ENCODE measurements around the gene C4BPA. TPM values are rescaled to one million over a fixed set of nuclear protein-coding genes. Genes with fewer than 3 reads are reported as not detected.

Gene C4BPA
- total RNA-seq, 1 donor from 2014 or later = not detected

GRCh38 chr1:207112616-207113296 is 8.7 kb downstream of the C4BPA start:
- intact Hi-C loops (cut with micrococcal nuclease) = no loop called here

DNA sequence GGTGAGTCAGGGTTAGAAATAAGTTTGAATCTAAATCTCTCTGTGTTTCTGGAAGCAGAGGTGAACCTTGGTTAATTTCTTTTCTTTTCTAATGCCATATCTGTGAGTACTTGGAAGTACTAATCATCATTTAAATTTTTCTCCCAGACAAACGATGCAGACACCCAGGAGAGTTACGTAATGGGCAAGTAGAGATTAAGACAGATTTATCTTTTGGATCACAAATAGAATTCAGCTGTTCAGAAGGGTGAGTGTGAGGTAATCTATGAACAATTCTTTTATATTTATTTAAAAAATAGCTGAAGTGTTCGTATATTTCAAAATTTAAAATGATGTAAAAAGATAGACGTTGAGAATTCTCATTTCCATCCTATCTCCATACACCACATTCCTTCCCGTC is 11.2 kb downstream of the C4BPA start:
- intact Hi-C loops (cut with micrococcal nuclease) = no loop called here

DNA sequence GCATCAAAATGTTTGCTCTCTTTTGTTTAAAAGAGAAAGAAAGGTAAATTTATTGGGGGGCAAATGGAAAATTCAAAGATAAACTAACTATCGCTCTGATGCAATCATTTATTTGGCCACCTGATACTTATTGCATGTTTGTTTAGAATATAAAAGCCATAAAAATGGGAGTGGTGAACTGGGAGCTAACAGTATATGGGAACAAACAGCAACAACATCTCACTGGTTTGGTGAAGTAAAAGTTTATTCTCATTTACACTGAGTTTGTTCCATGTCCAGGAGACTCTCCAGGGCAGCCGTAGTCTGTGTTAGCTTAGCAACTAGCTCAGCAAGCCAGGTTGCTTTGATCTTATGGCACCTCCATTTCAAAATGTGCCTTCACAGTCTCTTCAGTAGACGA is 20.4 kb downstream of the C4BPA start:
- intact Hi-C loops (cut with micrococcal nuclease) = no loop called here

DNA sequence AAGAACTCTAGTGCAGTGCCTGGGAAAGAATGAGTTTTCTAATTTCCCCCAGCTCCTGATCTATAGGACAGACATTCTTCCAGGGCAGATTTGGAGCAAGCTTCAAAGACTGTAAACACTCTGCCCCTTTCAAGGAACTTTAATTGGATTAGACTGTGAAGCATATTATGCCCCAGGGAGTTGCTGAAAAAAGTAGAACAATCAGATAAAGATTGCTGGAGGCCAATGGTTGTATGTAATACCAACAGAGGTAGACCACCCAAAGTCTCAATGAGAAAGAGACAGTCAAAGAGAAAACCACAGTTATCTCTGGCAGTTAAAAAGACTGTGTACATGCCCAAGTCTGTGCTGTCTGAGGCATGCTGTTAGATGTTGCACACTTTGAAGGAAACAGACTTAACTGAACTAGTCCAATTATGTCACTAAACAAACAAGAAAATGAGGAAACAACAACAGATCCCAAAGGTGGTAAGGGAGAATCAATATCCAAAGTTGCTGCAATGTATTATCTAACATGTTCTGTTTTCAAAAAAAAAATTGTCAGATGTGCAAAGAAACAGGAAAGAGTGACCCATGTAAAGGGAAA is 24.4 kb downstream of the C4BPA start:
- intact Hi-C loops (cut with micrococcal nuclease) = no loop called here

DNA sequence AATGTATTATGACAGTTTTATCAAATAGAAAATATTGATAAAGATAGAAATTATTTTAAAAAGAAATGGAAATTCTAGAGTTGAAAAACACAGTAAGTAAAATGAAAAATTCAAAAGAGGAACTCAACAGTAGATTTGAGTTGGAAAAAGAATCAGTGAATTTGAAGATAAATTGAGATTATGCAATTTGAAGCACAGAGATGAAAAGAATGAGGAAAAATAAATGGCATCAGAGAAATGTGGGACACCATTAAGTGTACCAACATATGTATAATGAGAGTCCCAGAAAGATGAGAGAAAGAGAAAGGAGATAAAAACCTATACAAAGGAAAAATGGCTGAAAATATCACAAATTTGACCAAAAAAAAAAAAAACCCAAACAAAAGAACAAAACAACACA is 25.0 kb downstream of the C4BPA start:
- intact Hi-C loops (cut with micrococcal nuclease) = no loop called here

DNA sequence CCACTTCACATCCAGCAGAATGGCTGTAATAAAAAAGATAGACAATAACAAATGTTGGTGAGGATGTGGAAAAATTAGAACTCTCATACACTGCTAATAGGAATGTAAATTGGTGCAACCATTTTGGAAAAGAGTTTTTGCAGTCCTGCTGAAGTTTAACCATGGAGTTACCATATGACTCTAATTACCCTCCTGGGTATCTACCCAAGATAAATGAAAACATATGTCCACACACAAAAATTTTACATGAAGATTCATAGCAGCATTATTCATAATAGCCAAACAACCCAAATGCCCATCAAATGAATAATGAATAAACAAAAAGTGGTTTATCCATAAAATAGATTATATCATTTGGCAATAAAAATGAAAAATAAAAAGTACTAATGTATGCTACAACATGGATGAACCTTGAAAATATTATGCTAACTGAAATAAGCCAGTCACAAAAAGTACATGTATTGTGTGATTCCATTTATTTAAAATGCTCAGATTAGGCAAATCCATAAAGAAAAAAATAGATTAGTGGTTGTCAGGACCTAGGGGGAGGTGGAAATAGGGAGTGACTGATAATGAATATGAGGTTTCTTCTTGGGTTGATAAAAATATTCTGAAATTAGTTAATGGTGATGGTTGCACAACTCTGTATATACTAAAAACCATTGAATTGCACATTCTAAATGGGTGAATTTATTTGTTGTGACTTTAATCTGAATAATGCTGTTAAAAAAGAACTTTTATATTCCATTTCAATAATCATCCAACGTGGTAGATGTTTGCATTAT is 26.4 kb downstream of the C4BPA start:
- intact Hi-C loops (cut with micrococcal nuclease) = no loop called here

- intact Hi-C loops (cut with micrococcal nuclease) = no loop called here
Observed at GRCh38 chr1:207131163-207131562, 27.1 kb downstream of the C4BPA start.

- intact Hi-C loops (cut with micrococcal nuclease) = no loop called here
Observed at GRCh38 chr1:207134581-207134980, 30.5 kb downstream of the C4BPA start.

DNA sequence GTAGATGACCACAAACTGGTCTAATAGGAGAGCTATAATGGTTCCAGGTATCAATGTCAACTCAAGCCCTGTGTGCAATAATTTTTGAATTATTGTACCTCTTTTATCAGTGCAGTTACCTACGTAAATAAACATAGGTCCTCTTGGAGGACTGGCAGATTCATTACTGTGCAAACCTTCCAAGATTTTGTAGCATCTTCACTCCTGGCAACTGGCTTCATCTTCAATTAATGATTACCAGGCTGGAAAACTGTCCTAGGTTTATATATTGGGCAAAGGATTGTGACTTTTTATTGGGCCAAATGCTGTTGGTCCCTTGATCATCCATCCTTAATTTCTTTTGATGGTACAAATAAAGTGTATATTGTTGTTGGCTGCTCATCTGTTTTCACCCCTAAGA is 35.6 kb downstream of the C4BPA start:
- intact Hi-C loops (cut with micrococcal nuclease) = no loop called here

- intact Hi-C loops (cut with micrococcal nuclease) = no loop called here
Observed at GRCh38 chr1:207140536-207140935, 36.5 kb downstream of the C4BPA start.

DNA sequence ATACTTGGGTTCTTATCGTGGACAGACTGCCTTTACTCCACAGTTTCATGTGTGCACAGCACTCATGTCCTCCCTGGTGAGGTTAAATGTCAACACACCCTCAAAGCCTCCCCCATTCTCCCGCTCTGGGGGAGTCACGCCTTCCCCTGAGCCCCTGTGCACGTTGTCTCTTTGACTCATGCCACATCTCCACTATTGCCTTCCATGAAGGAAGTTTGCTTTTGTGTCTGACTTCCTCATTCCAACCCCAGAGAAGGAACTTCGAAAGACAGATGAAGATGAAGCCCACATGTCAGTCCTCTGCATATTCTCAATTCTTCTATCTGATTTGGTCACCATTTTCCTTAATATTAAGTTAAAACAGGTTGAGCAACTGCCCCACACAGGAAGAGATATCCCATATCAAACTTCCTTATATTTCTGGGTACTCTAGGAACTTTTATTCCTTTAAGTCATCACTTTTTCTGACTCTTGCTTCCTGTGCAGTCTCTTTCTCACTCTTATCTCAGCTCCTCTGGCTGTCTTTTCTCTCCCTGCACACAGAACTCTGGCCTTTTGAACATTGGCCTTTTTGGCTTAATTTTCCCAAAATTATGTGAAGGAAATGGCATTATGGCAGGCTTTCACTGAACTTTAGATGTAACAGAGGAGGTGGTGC is 41.5 kb downstream of the C4BPA start:
- intact Hi-C loops (cut with micrococcal nuclease) = no loop called here

GRCh38 chr1:207151920-207152319 is 47.9 kb downstream of the C4BPA start:
- intact Hi-C loops (cut with micrococcal nuclease) = no loop called here

- intact Hi-C loops (cut with micrococcal nuclease) = no loop called here
Observed at GRCh38 chr1:207152792-207153468, 48.9 kb downstream of the C4BPA start.

- intact Hi-C loops (cut with micrococcal nuclease) = no loop called here
Observed at GRCh38 chr1:207155028-207155427, 51.0 kb downstream of the C4BPA start.

DNA sequence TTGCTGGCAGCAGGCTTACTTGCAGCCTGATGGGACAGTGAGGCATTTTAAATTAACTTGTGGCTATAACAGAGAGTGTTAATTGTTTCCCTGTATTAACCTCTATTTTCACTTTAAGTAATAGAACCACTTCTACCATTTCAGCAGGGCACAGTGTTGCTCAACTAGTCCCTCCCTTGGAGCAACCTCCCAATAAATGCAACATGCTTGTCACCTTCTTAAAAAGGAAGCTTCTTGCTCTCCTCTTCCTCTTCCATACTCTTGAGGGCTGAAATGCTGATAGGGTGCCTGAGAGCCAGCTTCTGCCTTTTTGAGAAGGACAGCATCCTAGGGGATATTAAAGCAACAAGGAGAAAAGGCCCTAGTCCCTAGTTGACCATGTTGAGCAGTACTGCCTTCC is 52.1 kb downstream of the C4BPA start:
- intact Hi-C loops (cut with micrococcal nuclease) = no loop called here

- intact Hi-C loops (cut with micrococcal nuclease) = no loop called here
Observed at GRCh38 chr1:207156826-207157225, 52.8 kb downstream of the C4BPA start.

- intact Hi-C loops (cut with micrococcal nuclease) = no loop called here
Observed at GRCh38 chr1:207164086-207164485, 60.1 kb downstream of the C4BPA start.

GRCh38 chr1:207172321-207172720 is 68.3 kb downstream of the C4BPA start:
- intact Hi-C loops (cut with micrococcal nuclease) = no loop called here

DNA sequence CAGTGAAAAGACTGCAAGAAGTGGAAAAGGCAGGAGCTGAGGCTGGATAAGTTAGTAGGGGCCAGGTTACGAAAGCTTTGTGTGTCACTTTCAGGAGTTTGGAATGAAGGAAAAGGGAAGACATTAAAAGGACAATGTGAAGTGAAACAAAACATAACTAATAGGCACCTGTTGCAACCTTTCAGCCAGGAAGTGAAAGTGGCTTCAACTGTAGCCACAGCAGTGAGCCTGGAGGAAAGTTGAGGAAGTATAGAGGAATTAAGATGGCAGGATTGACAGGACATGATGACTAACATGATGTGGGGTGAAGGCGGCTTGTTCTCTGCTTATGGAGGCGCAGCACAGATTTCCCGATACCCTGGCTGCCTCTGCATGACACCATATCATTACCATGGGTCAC is 68.9 kb downstream of the C4BPA start:
- intact Hi-C loops (cut with micrococcal nuclease) = no loop called here

DNA sequence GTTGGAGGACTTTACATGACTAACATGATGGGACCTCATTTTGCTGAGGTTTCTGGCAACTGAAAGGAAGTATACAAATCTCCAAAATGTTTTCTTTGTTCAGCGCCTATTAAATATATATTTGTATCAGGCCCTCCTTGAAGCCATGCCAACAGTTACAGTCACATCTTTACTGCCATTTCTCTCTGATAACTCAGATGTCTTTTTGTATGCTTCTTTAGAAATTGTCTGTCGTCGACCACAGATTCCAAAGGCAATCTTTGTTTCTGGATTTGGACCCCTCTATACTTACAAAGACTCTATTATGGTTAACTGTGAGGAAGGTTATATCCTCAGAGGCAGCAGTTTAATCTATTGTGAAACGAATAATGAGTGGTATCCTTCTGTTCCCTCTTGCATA is 69.4 kb downstream of the C4BPA start:
- intact Hi-C loops (cut with micrococcal nuclease) = no loop called here

DNA sequence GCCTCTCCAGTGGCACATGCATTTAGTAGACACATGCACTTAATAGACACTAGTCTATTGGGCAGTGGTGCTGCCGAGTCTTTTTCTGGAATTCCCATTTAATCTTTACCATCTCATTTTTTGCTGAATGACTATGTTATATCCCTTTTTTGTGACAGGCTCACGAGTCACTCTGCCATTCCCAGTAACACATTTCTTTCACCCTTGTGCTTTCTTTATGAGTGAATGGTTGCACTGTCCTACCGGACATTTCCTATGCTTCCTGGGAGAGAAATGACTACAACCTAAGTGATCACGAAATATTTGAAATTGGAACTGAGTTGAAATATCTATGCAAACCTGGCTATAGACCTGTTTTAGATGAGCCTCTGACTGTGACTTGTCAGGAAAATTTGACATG is 70.9 kb downstream of the C4BPA start:
- intact Hi-C loops (cut with micrococcal nuclease) = no loop called here

DNA sequence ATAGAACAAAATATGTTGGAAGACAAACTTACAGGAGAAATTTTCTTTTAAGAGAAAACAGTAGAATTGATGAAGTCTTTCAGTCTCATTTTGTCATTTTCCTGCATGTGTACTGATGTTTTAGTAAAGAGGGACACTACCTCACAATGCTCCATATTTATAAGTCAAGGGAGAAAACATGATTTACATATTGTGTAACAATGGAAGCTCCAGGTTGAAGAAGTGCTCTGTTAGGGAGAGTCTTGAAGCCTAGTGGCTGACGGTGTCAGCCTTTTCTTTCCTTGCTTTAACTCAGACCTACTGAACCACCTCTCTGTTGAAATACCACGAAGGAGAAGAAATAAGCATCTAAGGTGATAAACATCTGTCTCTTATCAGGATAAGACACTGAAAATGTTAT is 75.0 kb downstream of the C4BPA start:
- intact Hi-C loops (cut with micrococcal nuclease) = no loop called here
